SK-N-MC (cell line): ENCODE results near the gene PARVA.

Experiments used
- EZH2 ChIP-seq: fragments of 200-600 bp; sonication (generic); IDR thresholded peaks from one replicate; pipeline ENCODE4 v1.6.1; 2017; ENCODE audit warnings: antibody characterized with exemption
- POLR2AphosphoS5 ChIP-seq: IDR thresholded peaks from 2 replicates; pipeline ENCODE4 v1.6.1; 2012; ENCODE audit warnings: mild to moderate bottlenecking, low read depth, low read length, borderline replicate concordance

DNA sequence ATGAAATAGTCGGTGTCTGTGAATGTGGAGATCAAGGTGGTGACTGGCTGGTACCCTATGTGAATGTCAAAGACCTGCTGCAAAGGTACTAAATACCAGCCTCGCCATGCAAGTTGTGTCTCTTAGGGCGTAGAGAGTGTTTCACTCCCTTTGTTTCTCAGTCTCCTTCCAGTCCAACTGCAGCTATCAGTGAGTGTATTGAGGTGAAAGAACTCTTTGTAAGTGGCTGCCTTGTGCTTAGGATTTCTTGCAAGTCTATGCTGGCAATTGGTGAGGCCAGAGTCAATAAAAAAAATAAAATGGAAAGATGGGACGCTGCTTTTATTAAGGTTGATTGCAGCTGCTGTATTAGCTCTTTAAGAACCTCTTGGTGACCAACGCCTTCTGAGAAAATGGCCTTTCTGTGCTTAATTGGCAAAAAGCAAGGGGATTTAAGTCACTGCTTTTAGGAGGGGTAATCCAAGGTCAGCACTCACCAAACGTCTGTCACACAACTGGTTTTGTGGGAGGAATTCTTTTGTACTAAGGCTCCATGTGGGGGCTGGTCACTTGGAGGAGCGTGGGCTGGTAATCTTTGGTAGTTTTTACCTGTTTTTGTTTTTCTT is 95.1 kb downstream of the PARVA start:
- no peak for TF ChIP-seq POLR2AphosphoS5
- TF ChIP-seq EZH2 = no peak
